GM20000 (cell line): ENCODE results near the gene FMN2.

ENCODE experiments used
- DNase-seq: peaks from one replicate; pipeline ENCODE4 v3.0.0; 2012; ENCODE audit warnings: low spot score
- CTCF ChIP-seq: IDR thresholded peaks from 2 replicates; pipeline ENCODE4 v1.5.1; 2012; ENCODE audit warnings: mild to moderate bottlenecking, control low read depth; ENCODE audit errors: extremely low read depth, missing control alignments

FMN2 gene

DNA sequence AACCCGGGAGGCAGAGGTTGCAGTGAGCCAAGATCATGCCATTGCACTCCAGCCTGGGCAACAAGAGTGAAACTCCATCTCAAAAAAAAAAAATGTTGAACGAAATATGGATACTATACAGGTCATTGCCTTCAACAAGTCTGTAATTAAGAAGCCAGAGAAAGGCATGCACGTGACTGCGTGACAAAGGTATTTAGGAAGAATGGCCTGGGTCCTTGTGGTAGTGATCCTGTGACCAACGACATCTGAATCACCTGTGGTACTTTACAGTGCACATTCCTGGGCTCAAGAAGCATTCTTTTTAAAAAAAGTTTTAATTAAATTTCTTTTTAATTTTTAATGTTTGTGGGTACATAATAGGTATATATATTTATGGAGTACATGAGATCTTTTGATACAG, 405.3 kb downstream of the FMN2 start:
- no peak for DNase-seq
- no peak for TF ChIP-seq CTCF

GRCh38 chr1:240497908-240498307, 406.2 kb downstream of the FMN2 start:
- DNase-seq, result no peak
- TF ChIP-seq CTCF, result no peak

- TF ChIP-seq CTCF, result no peak
- no peak for DNase-seq
These were observed 406.7 kb downstream of the FMN2 start for GRCh38 chr1:240498335-240498734.

DNA sequence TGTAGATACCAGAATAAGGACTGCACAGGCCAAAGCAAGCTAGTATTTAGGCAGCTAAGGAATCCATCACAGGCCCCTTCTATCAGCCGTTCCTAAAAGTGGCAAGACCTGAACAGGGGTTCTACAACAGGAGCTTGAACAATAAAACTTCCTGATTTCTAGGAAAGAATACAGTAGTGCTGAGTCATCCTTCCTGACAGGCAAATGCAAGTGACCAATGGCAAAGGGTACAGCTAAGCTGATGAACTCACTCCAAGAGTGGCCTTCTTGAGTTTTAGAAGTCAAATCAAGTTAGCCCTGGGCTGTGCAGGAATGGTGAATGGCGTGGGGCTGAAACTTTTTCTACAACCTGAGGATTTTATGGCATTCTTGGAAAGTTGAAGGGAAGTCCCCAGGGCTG, 407.3 kb downstream of the FMN2 start:
- no peak for TF ChIP-seq CTCF
- DNase-seq, result no peak

GRCh38 chr1:240500647-240501046, 409.0 kb downstream of the FMN2 start:
- DNase-seq, result no peak
- TF ChIP-seq CTCF, result no peak

GRCh38 chr1:240501115-240501514, 409.4 kb downstream of the FMN2 start:
- no peak for TF ChIP-seq CTCF
- no peak for DNase-seq

DNA sequence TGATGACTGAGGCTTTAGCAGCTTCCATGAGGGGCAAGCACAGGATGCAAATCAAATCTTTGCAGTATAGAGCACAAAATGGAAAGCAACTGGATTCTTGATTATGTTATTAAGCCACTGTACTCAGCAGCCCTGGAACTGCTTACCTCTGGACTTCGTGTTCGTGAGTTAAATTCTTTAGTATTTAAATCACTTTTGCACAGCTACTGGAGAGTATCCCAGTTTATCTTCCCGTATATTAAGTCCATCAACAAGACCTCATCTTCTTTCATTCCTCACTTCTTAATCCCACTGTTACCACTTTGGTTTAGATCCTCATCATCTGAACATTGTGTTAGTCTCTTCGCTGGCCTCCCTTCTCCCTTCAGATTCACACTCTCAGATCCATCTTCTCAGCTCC, 411.4 kb downstream of the FMN2 start:
- no peak for DNase-seq
- TF ChIP-seq CTCF, result no peak
